Activated CD4-positive, alpha-beta T cell treated with anti-CD3 and anti-CD28 coated beads, Interleukin-2, amount 50 U/mL, for 1 hour (primary cell): Measurements from ENCODE around the gene TFCP2.
"Not testable (repeated sequence)": the region's sequence is repeated elsewhere in the genome, so short reads cannot be mapped to it uniquely, and the experiment has no call there.

ENCODE experiments used
- DNase-seq: peaks from one replicate; pipeline ENCODE4 v3.0.0-alpha.2; 2020

Gene TFCP2

DNA sequence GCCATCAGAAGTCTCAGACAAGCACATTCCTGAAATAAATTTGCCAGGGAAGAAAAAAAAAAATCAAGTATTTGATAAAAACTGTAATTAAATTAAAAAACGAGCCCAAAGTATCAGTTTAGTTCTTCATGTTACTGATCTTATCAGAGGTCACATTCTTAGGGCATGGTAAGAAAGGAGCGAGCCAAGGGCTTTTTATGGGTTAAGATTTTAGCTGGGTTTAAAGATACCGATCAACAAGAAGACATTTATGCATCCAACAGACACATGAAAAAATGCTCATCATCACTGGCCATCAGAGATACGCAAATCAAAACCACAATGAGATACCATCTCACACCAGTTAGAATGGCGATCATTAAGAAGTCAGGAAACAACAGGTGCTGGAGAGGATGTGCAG is 94.6 kb downstream of the TFCP2 start:
- not testable (repeated sequence) for DNase-seq

- no peak for DNase-seq
These were observed 95.0 kb downstream of the TFCP2 start for GRCh38 chr12:51077930-51078329.

DNA sequence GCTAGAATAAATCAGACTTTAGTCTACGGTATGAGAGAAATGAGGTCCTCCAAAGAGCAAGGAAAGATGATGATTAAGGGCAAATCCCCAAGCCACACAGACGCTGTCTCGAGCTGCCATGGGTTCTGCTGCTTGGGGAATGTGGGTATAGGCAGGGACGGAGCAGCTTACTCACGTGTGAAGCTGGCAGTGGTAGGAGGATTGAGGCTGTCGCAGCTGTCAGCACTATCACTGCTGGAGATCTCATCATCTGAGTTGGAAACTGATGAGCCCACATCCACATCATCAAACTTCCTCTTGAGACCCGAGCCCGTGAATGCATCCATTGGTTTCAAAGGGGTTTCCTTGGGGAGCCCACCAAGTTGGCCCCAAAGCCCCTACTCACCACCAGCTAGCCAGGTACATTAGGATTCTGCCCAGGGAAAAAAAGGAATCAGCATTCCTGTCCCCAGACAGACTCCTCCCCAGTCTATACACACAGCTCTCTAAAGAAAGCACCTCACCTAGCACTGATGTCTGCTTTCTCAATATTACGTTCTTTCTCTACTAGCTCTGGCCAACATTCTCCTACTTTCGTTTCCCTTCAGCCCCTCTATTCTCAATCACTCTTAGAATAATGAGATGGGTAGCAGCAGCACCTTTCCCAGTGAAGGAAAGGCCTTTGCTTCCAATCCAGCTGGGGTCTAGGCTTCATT is 96.6 kb downstream of the TFCP2 start:
- peak; percentile 2 for DNase-seq

GRCh38 chr12:51075390-51075789 is 97.5 kb downstream of the TFCP2 start:
- no peak for DNase-seq

- DNase-seq, result no peak
These were observed 101.3 kb downstream of the TFCP2 start for GRCh38 chr12:51071663-51072062.

DNA sequence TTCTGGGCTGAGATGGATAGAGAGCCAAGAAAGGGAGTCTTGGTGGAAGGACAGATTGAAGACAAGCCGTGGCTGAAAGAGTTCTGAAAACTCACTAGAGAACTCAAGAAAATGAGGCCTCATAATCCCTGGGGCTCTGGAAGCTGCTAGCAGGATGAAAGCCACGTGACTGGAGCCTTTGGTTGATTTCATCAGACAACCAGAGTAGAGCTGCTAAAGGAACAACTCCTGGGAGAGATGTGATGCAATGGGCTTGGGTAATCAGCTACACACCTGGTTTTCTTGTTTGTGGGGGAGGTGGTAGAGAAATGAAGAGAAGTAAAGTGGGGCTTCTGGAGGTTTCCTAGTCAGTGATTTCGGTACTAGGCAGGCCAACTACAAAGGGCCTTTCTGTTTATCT is 102.9 kb downstream of the TFCP2 start:
- no peak for DNase-seq

DNA sequence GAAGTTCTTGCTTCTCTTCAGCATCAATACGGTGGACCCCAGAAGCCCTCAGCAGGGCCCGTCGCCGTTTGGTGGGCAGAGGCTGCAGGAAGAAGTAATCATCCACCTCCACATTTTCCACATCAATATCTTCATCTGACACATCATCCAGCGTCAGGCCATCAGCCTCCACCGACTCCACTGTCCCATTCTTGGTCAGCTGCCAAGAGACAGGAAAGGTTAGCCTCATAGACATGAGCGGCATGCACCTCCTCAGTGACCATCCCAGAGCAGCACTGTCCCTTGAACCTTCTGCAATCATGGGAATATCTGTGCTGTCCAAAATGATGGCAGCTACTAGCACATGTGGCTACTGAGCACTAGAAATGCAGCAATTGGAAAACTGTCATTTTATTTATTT is 105.2 kb downstream of the TFCP2 start:
- DNase-seq, result no peak

DNA sequence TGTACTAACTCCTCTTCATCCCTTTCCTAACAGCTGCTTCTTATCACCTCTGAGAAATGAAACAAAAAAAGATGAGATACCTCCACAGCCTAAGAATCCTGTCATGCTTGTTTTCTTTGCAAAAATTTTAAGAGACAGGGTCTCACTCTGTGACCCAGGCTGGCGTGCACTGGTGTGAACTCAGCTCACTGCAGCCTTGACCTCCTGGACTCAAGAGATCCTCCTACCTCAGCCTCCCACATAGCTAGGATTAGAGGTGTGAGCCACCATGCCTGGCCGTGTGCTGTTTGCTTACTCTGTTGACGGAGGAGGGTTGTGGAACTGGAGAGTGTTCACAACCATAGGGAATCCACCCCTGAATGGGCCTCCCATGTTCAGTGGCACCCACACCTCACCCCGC is 105.7 kb downstream of the TFCP2 start:
- no peak for DNase-seq

DNA sequence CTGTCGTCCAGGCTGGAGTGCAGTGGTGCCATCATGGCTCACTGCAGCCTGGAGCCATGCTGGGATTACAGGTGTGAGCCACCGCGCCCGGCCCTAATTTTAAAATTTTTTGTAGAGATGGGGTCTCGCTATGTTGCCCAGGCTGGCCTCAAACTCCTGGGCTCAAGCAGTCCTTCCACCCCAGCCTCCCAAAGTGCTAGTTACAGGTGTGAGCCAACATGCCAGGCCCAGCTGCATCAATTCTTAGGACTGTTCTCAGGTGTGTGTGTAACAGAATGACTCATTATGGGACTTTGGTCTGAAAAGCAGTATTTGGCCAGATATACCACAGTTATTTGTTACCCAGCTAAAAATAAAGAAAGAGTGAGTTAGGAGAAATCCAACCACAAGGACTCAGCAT is 107.4 kb downstream of the TFCP2 start:
- DNase-seq, result no peak

DNA sequence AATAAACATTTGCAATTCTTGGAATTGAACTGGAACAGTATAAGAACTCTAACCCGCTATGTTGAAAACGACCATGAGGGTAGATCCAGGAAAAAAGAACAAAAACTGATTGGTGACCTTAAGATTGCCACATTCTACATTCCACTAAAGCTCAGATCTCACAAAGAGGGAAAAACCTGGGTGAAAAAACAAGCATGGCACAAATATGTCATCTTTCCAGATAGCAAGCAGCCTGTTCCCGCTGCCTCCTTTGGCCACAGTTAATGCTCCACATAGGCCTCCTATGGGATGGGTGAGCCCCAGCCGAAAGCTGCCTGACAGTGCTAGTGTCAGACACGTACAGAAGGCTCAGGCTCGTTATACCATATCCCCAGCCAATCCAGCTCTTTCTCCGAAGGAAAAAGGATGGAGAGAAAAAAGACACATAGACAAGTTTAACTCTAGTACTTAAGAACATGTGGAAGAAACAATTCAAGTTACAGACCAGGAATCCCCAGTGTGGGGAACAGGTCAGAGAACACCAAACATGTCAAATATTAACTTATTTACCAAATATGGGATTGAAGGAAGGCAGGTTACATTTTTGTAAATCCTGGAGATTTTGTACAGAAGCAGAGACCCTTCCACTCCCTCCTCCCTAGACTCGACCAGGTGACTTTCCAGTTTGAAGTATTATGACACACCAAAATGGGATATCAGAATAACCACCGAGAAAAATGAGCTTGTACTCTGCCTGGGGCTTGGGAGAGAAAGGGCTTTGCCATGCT is 110.1 kb downstream of the TFCP2 start:
- no peak for DNase-seq

DNA sequence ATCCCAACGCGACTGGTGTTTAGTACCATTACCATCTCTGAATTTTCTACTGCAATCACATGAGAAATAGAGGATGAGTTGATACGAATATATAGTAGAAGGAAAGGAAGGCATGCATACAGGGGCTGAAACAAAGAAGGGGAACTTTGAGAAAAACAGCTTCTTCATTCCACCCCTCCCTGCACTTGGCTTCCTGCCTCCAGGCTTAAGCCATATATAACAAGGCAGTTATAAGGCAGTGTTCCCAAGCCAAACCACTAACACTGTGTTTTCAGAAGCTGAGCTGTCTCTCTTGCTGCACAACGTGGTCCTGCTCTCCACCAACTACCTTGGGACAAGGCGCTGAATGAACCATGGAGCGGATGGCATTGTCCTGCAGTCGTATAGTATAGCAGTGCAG is 113.8 kb downstream of the TFCP2 start:
- DNase-seq, result no peak

GRCh38 chr12:51056242-51056641 is 116.7 kb downstream of the TFCP2 start:
- no peak for DNase-seq

DNA sequence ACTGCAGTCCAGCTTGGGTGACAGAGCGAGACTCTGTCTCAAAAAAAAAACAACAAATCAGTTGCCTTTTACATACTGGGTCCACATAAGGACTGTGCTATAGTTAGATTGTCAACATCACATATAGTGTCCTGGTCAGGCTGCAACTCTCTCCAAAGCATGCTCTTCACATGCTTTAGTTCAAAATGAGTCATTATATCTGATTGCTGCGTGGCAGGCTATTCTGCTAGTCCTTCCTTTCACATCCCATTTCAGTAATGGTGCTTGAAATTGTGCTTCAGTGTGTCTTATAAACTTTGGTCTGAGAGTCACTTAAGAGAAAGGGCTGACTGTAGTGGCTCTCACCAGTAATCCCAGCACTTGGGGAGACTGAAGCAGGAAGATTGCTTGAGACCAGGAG is 117.9 kb downstream of the TFCP2 start:
- DNase-seq, result no peak

- DNase-seq, result no peak
These were observed 121.1 kb downstream of the TFCP2 start for GRCh38 chr12:51051787-51052186.

GRCh38 chr12:51049525-51049924 is 123.4 kb downstream of the TFCP2 start:
- DNase-seq, result no peak

GRCh38 chr12:51048661-51049251 is 124.2 kb downstream of the TFCP2 start:
- DNase-seq, result no peak

DNA sequence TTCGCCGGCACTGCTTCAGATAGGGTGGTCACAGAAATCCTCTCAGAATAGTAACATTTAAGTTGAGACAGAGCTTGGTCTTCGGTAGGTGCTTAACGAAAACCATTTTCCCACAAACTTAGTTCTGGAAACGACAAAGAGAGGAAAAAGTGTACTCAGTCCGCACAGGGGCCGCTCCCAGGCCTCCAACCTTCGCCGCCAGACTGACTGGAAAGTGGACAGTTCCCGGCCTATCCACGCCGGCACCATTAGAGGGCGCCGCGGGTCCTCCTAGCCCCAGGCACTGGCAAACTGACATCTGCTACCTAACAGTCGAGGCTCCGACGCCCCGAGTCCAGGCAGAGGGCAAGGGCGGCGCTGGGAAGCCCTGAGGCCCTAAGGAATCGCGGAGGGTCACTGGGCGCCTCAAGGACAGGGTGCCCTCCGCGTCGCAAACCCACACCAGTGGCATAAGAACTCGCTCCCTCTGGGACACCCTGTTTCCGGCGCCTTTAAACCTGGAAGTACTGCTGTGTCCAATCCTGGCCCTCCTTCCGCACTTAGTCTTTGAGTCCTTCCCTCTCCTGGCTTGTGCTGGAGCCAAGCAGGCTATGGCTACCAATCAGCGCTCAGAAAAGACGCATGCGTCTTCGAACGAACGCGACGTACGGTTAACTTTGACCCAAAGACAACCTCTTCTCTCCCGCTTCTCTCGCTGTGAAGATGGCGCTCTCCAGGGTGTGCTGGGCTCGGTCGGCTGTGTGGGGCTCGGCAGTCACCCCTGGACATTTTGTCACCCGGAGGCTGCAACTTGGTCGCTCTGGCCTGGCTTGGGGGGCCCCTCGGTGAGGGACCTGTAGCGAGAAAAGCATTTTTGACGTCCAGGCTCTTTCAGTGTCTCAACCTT is 125.0 kb downstream of the TFCP2 start, which contains the start of gene LETMD1:
Gene LETMD1, plus strand, starts transcription at position 673 of the 886 bp plus-strand sequence. Its CDS starts 30 bp downstream, at position 703.
- peak; percentile 87 for DNase-seq
